ENCODE measurements around the gene AGTR1. TPM values are rescaled to one million over a fixed set of nuclear protein-coding genes. Genes with fewer than 3 reads are reported as not detected.
A peak's percentile ranks its signal among the peaks of the same experiment; 100 is the strongest.

Gene AGTR1
- total RNA-seq, 6 experiments from 2014 or later, result 23.9 to 46.5 (median 36.3) TPM

GRCh38 chr3:148729476-148730055, 31.9 kb downstream of the AGTR1 start:
- H3K4me1 ChIP-seq, result peaks cover 0 to 19% (median 8%) of the 10 kb centered on the region in 4 donors
- DNase-seq (no peak), ATAC-seq (no peak)
- H3K9me3 ChIP-seq, result no peaks in the 10 kb centered on the region
- H3K36me3 ChIP-seq, result no peaks in the 10 kb centered on the region
- TF ChIP-seq POLR2A (IDR thresholded peaks at IDR 0.05), result no peak
- no peak overlapping the region for H3K27ac ChIP-seq
- no peak overlapping the region for H3K4me3 ChIP-seq
- H3K27me3 ChIP-seq, result no peaks in the 10 kb centered on the region
- intact Hi-C loops (cut with DNase I), result no loop called here
- WGBS (ENCODE audit: insufficient coverage, low coverage, low lambda C conversion rate, missing lambda C conversion rate), result 30% methylated on average over 5 of the region's 5 CpGs

DNA sequence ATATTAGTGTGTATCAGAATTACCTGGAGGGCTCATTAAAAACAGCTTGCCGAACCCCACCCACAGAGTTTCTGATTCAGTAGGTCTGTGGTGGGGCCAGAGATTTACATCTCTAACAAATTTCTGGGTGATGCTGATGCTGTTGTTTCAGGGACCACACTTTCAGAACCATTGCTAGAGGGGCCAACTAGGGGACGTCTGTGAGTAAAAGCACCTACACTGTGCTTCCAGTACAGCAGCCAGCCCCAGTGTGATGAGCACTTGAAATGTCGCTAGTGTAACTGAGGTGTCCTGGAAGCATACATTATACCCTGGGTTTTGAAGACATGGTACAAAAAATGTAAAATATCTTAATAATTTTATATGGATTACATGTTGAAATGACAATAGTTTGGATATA, 33.0 kb downstream of the AGTR1 start:
- DNase-seq (no peak), ATAC-seq (no peak)
- Histone ChIP-seq H3K4me1 (peaks cover 0 to 30% (median 10%) of the 10 kb centered on the region in 4 donors), H3K9me3 (no peaks in the 10 kb centered on the region), H3K27ac (no peak overlapping the region), H3K27me3 (no peaks in the 10 kb centered on the region), H3K4me3 (no peak overlapping the region), H3K36me3 (no peaks in the 10 kb centered on the region)
- 89% methylated on average over 3 of the region's 3 CpGs for WGBS (ENCODE audit: insufficient coverage, low coverage, low lambda C conversion rate, missing lambda C conversion rate)
- intact Hi-C loops (cut with DNase I), result no loop called here
- TF ChIP-seq POLR2A (IDR thresholded peaks at IDR 0.05), result no peak
- TF ChIP-seq, protein P1, sequence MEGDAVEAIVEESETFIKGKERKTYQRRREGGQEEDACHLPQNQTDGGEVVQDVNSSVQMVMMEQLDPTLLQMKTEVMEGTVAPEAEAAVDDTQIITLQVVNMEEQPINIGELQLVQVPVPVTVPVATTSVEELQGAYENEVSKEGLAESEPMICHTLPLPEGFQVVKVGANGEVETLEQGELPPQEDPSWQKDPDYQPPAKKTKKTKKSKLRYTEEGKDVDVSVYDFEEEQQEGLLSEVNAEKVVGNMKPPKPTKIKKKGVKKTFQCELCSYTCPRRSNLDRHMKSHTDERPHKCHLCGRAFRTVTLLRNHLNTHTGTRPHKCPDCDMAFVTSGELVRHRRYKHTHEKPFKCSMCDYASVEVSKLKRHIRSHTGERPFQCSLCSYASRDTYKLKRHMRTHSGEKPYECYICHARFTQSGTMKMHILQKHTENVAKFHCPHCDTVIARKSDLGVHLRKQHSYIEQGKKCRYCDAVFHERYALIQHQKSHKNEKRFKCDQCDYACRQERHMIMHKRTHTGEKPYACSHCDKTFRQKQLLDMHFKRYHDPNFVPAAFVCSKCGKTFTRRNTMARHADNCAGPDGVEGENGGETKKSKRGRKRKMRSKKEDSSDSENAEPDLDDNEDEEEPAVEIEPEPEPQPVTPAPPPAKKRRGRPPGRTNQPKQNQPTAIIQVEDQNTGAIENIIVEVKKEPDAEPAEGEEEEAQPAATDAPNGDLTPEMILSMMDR (IDR thresholded peaks at IDR 0.05), result no peak

GRCh38 chr3:148735597-148735996, 37.9 kb downstream of the AGTR1 start:
- WGBS (ENCODE audit: insufficient coverage, low coverage, low lambda C conversion rate, missing lambda C conversion rate), result 10% methylated on average over 2 of the region's 2 CpGs
- Histone ChIP-seq H3K9me3 (no peaks in the 10 kb centered on the region), H3K27me3 (no peaks in the 10 kb centered on the region), H3K4me1 (peaks cover 0 to 46% (median 20%) of the 10 kb centered on the region in 4 donors), H3K27ac (peak overlapping the region; percentile 39 to 83 (median 69)), H3K4me3 (no peak overlapping the region), H3K36me3 (no peaks in the 10 kb centered on the region)
- DNase-seq (no peak), ATAC-seq (peak; percentile 40 to 64 (median 52))
- TF ChIP-seq, protein P1 (IDR thresholded peaks at IDR 0.05), result no peak
- TF ChIP-seq POLR2A (IDR thresholded peaks at IDR 0.05), result peak; percentile 72
- intact Hi-C loops (cut with DNase I), result no loop called here

- Histone ChIP-seq H3K4me3 (no peak overlapping the region), H3K27me3 (no peaks in the 10 kb centered on the region), H3K9me3 (no peaks in the 10 kb centered on the region), H3K36me3 (no peaks in the 10 kb centered on the region), H3K4me1 (peaks cover 0 to 46% (median 18%) of the 10 kb centered on the region in 4 donors), H3K27ac (peak overlapping the region; percentile 39 to 83 (median 69))
- intact Hi-C loops (cut with DNase I), result no loop called here
- 70% methylated on average over 3 of the region's 3 CpGs for WGBS (ENCODE audit: insufficient coverage, low coverage, low lambda C conversion rate, missing lambda C conversion rate)
- DNase-seq, result no peak
- TF ChIP-seq POLR2A (IDR thresholded peaks at IDR 0.05), result no peak
- TF ChIP-seq, protein P1 (IDR thresholded peaks at IDR 0.05), result no peak
- no peak for ATAC-seq
Observed at GRCh38 chr3:148736086-148736485, 38.4 kb downstream of the AGTR1 start.

GRCh38 chr3:148737104-148737530, 39.4 kb downstream of the AGTR1 start:
- intact Hi-C loops (cut with DNase I), result no loop called here
- H3K4me3 ChIP-seq, result no peak overlapping the region
- H3K27me3 ChIP-seq, result no peaks in the 10 kb centered on the region
- no peaks in the 10 kb centered on the region for H3K36me3 ChIP-seq
- peak; percentile 75 to 79 (median 78) for DNase-seq
- no peaks in the 10 kb centered on the region for H3K9me3 ChIP-seq
- peaks cover 0 to 46% (median 14%) of the 10 kb centered on the region in 4 donors for H3K4me1 ChIP-seq
- peak; percentile 79 to 95 (median 88) for ATAC-seq
- 14% methylated on average over 2 of the region's 2 CpGs for WGBS (ENCODE audit: insufficient coverage, low coverage, low lambda C conversion rate, missing lambda C conversion rate)
- TF ChIP-seq, protein P1 (IDR thresholded peaks at IDR 0.05), result no peak
- TF ChIP-seq POLR2A (IDR thresholded peaks at IDR 0.05), result peak; percentile 84
- peak overlapping the region; percentile 69 to 83 (median 74) for H3K27ac ChIP-seq

All from right lobe of liver (tissue), 6 donors.